ENCODE data around the gene CYSRT1. TPM values are rescaled to one million over a fixed set of nuclear protein-coding genes. Genes with fewer than 3 reads are reported as not detected.
A peak's percentile ranks its signal among the peaks of the same experiment; 100 is the strongest.

Gene CYSRT1
- total RNA-seq, 2 experiments from 2014 or later, result 0.34 TPM; not detected in 1

DNA sequence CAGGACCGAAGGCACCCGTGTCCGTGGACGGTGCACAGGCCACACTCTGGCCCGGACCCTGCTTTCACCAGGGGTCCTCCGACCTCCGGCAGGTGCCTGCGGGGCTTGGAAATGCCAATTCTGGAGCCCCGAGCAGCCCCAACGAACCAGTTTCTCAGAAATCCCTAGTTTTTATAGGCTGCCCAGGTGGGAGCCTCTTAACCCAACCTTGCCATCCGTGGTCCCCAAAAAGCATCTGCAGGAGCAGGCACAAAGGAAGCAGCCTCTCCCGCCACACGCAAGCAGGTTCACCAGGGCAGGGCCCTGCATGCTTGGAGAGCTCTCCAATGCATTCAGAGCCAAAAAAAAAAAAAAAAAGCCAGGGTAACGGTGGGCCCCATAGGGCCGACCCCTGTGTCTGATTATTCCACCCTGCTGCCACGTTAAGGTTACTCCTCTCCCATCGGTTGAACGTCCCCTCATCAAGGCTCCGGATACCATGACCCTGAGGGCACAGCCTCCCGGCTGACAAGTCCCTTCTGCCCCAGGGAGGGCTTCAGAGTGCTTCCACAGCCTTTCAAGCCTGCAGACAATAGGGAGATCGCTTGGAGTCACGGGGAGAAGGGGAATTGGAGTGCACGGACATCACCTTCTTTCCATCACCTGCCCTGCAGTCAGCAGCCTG, 23.6 kb upstream of the CYSRT1 start:
- ChIA-PET POLR2A (interaction anchor here (0.9 to 1.6 kb wide), 4 partner anchors 9 to 35 kb away, joined by 3 to 6 read pairs (median 3); partner anchors contain the start of genes ANAPC2 and SSNA1), CTCF (interaction anchor here (0.8 to 1.5 kb wide), 6 partner anchors 8 to 74 kb away, joined by 3 to 8 read pairs (median 4); partner anchors contain the start of genes ANAPC2 and SSNA1)
- Mint-ChIP-seq H3K4me3 (peak overlapping the region; percentile 82), H3K36me3 (ENCODE audit: low read depth) (no peaks in the 10 kb centered on the region), H3K27ac (peak overlapping the region; percentile 77), H3K4me1 (ENCODE audit: low read depth) (peaks cover 22% of the 10 kb centered on the region), H3K27me3 (no peaks in the 10 kb centered on the region), H3K9me3 (no peaks in the 10 kb centered on the region)
- intact Hi-C loops (cut with micrococcal nuclease), result no loop called here
- DNase-seq, result no peak
- TF ChIP-seq, protein P1, sequence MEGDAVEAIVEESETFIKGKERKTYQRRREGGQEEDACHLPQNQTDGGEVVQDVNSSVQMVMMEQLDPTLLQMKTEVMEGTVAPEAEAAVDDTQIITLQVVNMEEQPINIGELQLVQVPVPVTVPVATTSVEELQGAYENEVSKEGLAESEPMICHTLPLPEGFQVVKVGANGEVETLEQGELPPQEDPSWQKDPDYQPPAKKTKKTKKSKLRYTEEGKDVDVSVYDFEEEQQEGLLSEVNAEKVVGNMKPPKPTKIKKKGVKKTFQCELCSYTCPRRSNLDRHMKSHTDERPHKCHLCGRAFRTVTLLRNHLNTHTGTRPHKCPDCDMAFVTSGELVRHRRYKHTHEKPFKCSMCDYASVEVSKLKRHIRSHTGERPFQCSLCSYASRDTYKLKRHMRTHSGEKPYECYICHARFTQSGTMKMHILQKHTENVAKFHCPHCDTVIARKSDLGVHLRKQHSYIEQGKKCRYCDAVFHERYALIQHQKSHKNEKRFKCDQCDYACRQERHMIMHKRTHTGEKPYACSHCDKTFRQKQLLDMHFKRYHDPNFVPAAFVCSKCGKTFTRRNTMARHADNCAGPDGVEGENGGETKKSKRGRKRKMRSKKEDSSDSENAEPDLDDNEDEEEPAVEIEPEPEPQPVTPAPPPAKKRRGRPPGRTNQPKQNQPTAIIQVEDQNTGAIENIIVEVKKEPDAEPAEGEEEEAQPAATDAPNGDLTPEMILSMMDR (IDR thresholded peaks at IDR 0.05), result no peak
- ATAC-seq, result no peak

DNA sequence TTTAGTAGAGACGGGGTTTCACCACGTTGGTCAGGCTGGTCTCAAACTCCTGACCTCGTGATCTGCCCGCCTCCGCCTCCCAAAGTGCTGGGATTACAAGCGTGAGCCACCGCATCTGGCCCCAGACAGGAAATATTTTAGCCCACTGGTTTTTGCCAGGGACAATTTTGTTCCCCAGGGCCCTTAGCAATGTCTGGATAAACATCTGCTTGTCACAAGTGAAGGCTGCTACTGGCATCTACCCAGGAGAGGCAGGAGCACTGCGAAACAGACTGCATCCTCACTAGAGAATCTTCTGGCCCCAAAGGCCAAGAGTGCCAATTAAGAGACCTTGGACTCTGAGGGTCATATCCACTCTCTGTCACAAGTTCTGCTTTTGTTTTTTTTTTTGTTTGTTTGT, 22.0 kb upstream of the CYSRT1 start:
- intact Hi-C loops (cut with micrococcal nuclease), result no loop called here
- POLR2A ChIA-PET, result interaction anchor here (0.9 to 6.0 kb wide), 4 partner anchors 9 to 38 kb away, joined by 3 to 44 read pairs (median 5); a partner anchor contains a TSS
- H3K36me3 Mint-ChIP-seq (ENCODE audit: low read depth), result peaks cover 12% of the 10 kb centered on the region
- TF ChIP-seq, protein P1 (IDR thresholded peaks at IDR 0.05), result no peak
- no peak for ATAC-seq
- H3K27me3 Mint-ChIP-seq, result no peaks in the 10 kb centered on the region
- DNase-seq, result no peak
- H3K9me3 Mint-ChIP-seq, result no peaks in the 10 kb centered on the region
- CTCF ChIA-PET, result interaction anchor here (0.8 to 1.5 kb wide), 2 partner anchors 14 to 34 kb away, joined by 3 to 6 read pairs; partner anchors contain the start of genes ANAPC2 and SSNA1
- H3K4me3 Mint-ChIP-seq, result no peak overlapping the region
- H3K4me1 Mint-ChIP-seq (ENCODE audit: low read depth), result peaks cover 35% of the 10 kb centered on the region
- H3K27ac Mint-ChIP-seq, result no peak overlapping the region

DNA sequence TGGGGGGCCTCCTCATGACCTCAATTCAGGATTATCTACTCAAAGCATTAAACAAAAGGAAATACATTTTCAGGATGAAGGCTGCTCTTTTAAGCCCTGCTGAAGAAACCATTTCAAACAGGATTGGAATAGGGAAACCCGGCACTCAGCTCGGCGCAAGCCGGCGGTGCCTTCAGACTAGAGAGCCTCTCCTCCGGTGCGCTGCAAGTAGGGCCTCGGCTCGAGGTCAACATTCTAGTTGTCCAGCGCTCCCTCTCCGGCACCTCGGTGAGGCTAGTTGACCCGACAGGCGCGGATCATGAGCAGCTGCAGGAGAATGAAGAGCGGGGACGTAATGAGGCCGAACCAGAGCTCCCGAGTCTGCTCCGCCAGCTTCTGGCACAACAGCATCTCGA, 20.2 kb upstream of the CYSRT1 start:
- Mint-ChIP-seq H3K4me1 (ENCODE audit: low read depth) (peaks cover 34% of the 10 kb centered on the region), H3K36me3 (ENCODE audit: low read depth) (peaks cover 20% of the 10 kb centered on the region), H3K9me3 (no peaks in the 10 kb centered on the region), H3K27ac (peak overlapping the region; percentile 93), H3K27me3 (no peaks in the 10 kb centered on the region), H3K4me3 (peak overlapping the region; percentile 93)
- DNase-seq, result no peak
- intact Hi-C loops (cut with micrococcal nuclease), result no loop called here
- TF ChIP-seq, protein P1 (IDR thresholded peaks at IDR 0.05), result no peak
- no peak for ATAC-seq
- ChIA-PET POLR2A (interaction anchor here (0.8 to 6.0 kb wide), 15 partner anchors 8 to 251 kb away, joined by 3 to 44 read pairs (median 3); partner anchors contain the start of genes CYSRT1 and SSNA1), CTCF (interaction anchor here (0.7 to 3.8 kb wide), 5 partner anchors 15 to 158 kb away, joined by 3 to 15 read pairs (median 4); partner anchors contain the start of genes NRARP and SSNA1)

DNA sequence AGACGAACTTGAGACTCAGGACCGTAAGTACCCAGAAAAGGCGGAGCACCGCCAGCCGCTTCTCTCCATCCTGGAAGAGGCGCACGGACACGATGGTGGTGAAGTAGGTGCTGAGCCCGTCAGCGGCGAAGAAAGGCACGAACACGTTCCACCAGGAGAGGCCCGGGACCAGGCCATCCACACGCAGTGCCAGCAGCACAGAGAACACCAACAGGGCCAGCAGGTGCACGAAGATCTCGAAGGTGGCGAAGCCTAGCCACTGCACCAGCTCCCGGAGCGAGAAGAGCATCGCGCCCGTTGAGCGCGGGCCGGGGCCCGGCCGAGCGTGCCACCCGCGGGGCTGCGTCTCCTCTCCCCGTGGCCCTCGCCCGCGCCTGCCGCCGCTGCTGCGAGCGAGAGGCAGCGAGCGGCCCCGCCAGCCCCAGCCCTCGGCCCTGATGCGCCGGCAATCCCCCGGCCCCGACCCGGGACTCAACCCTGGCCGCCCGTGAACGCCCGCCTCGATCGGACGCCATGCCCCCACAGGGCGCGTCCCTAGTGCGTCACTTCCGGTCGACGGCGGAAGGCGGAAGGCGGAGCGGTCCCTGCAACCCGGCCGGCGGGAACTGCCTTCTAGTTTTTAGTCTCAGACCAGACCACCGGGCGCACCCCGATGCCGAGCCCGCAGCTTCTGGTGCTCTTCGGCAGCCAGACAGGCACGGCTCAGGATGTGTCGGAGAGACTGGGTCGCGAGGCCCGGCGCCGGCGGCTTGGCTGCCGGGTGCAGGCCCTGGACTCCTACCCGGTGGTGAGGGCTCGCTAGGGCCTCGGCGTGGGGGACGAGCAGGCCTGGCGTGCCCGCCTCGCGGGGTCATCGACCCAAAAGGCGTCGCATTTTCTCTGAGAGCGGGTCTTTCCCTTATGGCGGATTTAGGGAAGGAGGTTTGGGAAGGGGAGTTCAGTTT, 19.6 kb upstream of the CYSRT1 start, which contains the start of the genes NDOR1 and TMEM203:
Gene NDOR1 (plus strand): TSS at position 575 of the 944 bp plus-strand sequence. CDS start 78 bp downstream, at position 653.
Gene TMEM203 (minus strand): TSS at position 523 of the 944 bp plus-strand sequence. CDS start 234 bp downstream, at position 289.
- H3K27ac Mint-ChIP-seq, result peak within 1 kb of the TSS; percentile 93
- intact Hi-C loops (cut with micrococcal nuclease), result no loop called here
- H3K27me3 Mint-ChIP-seq, result no peaks in the 10 kb centered on the region
- H3K36me3 Mint-ChIP-seq (ENCODE audit: low read depth), result peaks cover 21% of the 10 kb centered on the region
- H3K4me1 Mint-ChIP-seq (ENCODE audit: low read depth), result peaks cover 34% of the 10 kb centered on the region
- POLR2A ChIA-PET, result interaction anchor here (0.6 to 6.0 kb wide), 18 partner anchors 9 to 250 kb away, joined by 3 to 44 read pairs (median 3); partner anchors contain the start of genes ANAPC2, CYSRT1, RNF208 and SSNA1
- H3K4me3 Mint-ChIP-seq, result peak within 1 kb of the TSS; percentile 93
- TF ChIP-seq, protein P1 (IDR thresholded peaks at IDR 0.05), result no peak
- no peaks in the 10 kb centered on the region for H3K9me3 Mint-ChIP-seq
- CTCF ChIA-PET, result interaction anchor here (0.7 to 3.9 kb wide), 5 partner anchors 16 to 159 kb away, joined by 3 to 15 read pairs (median 8); partner anchors contain the start of gene SSNA1
- peak; percentile 95 for DNase-seq
- peak; percentile 57 for ATAC-seq
